Adrenal gland (tissue), 12 donors: ENCODE measurements around the gene BRD7. TPM values are rescaled to one million over a fixed set of nuclear protein-coding genes. Genes with fewer than 3 reads are reported as not detected.

ENCODE experiments used
- DNase-seq, 7 donors: peaks; one replicate each; pipeline ENCODE4 v3.0.0-alpha.2; 2019 to 2020
- H3K27ac ChIP-seq, 5 donors: fragments of 200-600 bp; sonication (generic) in 4 of 5; 1 replicate in 3 of 5; 2 replicates in 2 of 5; pipeline versions ENCODE4 v1.5.1 to v1.8.0; 2016 to 2020; ENCODE audit warnings: mild to moderate bottlenecking in 1 of 5
- H3K27me3 ChIP-seq: fragments of 200-600 bp; 2 replicates; pipeline ENCODE4 v1.8.0; 2021
- H3K36me3 ChIP-seq, 2 donors: fragments of 200-600 bp; replicated peaks in 1 of 2; 1 replicate in 1 of 2; 2 replicates in 1 of 2; pipeline versions ENCODE4 v1.5.1 to v1.8.0; 2018 to 2022
- H3K4me1 ChIP-seq, 2 donors: fragments of 200-600 bp; replicated peaks in 1 of 2; 1 replicate in 1 of 2; 2 replicates in 1 of 2; pipeline versions ENCODE4 v1.5.1 to v1.8.0; 2018 to 2021
- H3K4me3 ChIP-seq, 4 donors: fragments of 200-600 bp; sonication (generic) in 3 of 4; one replicate each; pipeline ENCODE4 v1.5.1; 2016 to 2018
- H3K9me3 ChIP-seq, 3 donors: fragments of 200-600 bp; sonication (generic) in 1 of 3; replicated peaks in 1 of 3; 1 replicate in 2 of 3; 2 replicates in 1 of 3; pipeline versions ENCODE4 v1.5.1 to v1.8.0; 2016 to 2021
- POLR2A ChIP-seq, 2 donors: fragments of 450-650 bp; IDR thresholded peaks; one replicate each; pipeline ENCODE4 v1.6.1; 2017; ENCODE audit warnings: antibody characterized with exemption in 2 of 2, mild to moderate bottlenecking in 2 of 2, moderate library complexity in 1 of 2
- WGBS, 4 donors: extraction: QIAGEN DNeasy Blood & Tissue Kit in 2 of 4; methylation state at CpG; one replicate each; pipeline versions ENCODE4 v1.1.5 to v1.1.7; 2013 to 2017; 5-methylcytosine and 5-hydroxymethylcytosine counted together
- intact Hi-C, 2 donors: fragments of 100-400 bp; cut with DNase I; formaldehyde crosslinking; loops; one replicate each; pipeline versions ENCODE4 v1.14.1 to v1.15.0; 2022 to 2023
- polyA plus RNA-seq, 3 donors: library from polyadenylated mRNA; stranded (reverse); fragments of 200-250 nt in 2 of 3; fragments of 350-450 nt in 1 of 3; fragmentation: Illumina TruSeq in 1 of 3; extraction: RNeasy Lipid Tissue Mini Kit (QIAGEN cat#74804) in 1 of 3; gene quantifications; one replicate each; pipeline ENCODE4 v1.2.3, GENCODE V29; 2013 to 2014
- total RNA-seq, 9 donors: library from RNA; depleted of rRNA in 4 of 9; stranded (reverse); fragments of >200 nt in 4 of 9; fragments of 120-200 nt in 1 of 9; fragmentation: NEBNext Ultra II Directional in 1 of 9; extraction: Animal tissue kit (Norgen Biotek cat#: 25700) in 1 of 9; gene quantifications; one replicate each; pipeline versions ENCODE4 v1.1.0 to v1.2.4, GENCODE V29; 2013 to 2023
- TF ChIP-seq, protein P1 (sequence below), 6 experiments: fragments of 450-650 bp in 4 of 6; fragments of 200-600 bp in 2 of 6; sonication (generic) in 1 of 6; IDR thresholded peaks; 1 replicate in 5 of 6; 2 replicates in 1 of 6; pipeline versions ENCODE4 v1.5.1 to v1.8.0; 2016 to 2021; ENCODE audit warnings: antibody characterized with exemption in 6 of 6, mild to moderate bottlenecking in 2 of 6, moderate library complexity in 1 of 6
- donor health status: healthy with polysubstance abuse.
- donor health status: Bipolar disorder and iron deficiency.
- donor health status: DM: yes; HTN: yes; CAD: no.
- donor health status: DM: no; HTN: no; CAD: no.
- donor health status: DM: no; HTN: no; CAD: no.
- donor health status: DM: yes; HTN: yes; CAD: no.

Gene BRD7
- total and polyA plus RNA-seq, 12 donors: 37.2 to 117 (median 58.7) TPM

DNA sequence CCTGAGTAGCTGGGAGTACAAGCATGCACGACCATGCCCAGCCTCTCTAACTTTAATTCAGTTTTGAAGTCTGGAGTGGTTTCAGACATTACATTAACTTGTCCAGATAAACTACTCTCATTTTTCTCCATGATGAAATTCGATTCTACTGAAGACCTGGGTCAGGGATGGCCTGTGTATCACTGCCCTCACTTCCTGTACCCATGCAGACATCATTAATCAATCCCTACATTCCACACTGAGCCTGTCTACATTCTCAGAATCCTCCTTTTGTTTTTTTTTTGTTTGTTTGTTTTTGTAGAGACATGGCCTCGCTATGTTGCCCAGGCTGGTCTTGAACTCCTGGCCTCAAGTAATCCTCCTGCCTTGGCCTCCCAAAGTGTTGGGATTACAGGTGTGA lies 79.9 kb downstream of the BRD7 start:
- no peaks in the 10 kb centered on the region for H3K27me3 ChIP-seq
- no peak overlapping the region for H3K27ac ChIP-seq
- no peak for DNase-seq
- no peaks in the 10 kb centered on the region for H3K9me3 ChIP-seq
- intact Hi-C loops: no loop called here
- TF ChIP-seq, protein P1, sequence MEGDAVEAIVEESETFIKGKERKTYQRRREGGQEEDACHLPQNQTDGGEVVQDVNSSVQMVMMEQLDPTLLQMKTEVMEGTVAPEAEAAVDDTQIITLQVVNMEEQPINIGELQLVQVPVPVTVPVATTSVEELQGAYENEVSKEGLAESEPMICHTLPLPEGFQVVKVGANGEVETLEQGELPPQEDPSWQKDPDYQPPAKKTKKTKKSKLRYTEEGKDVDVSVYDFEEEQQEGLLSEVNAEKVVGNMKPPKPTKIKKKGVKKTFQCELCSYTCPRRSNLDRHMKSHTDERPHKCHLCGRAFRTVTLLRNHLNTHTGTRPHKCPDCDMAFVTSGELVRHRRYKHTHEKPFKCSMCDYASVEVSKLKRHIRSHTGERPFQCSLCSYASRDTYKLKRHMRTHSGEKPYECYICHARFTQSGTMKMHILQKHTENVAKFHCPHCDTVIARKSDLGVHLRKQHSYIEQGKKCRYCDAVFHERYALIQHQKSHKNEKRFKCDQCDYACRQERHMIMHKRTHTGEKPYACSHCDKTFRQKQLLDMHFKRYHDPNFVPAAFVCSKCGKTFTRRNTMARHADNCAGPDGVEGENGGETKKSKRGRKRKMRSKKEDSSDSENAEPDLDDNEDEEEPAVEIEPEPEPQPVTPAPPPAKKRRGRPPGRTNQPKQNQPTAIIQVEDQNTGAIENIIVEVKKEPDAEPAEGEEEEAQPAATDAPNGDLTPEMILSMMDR (IDR thresholded peaks at IDR 0.05): no peak
- TF ChIP-seq POLR2A (IDR thresholded peaks at IDR 0.05): no peak
- H3K36me3 ChIP-seq: no peaks in the 10 kb centered on the region
- H3K4me3 ChIP-seq: no peak overlapping the region
- 74 to 76% (median 75%) methylated on average over 3 of the region's 3 CpGs for WGBS, 4 donors
- H3K4me1 ChIP-seq: no peaks in the 10 kb centered on the region

DNA sequence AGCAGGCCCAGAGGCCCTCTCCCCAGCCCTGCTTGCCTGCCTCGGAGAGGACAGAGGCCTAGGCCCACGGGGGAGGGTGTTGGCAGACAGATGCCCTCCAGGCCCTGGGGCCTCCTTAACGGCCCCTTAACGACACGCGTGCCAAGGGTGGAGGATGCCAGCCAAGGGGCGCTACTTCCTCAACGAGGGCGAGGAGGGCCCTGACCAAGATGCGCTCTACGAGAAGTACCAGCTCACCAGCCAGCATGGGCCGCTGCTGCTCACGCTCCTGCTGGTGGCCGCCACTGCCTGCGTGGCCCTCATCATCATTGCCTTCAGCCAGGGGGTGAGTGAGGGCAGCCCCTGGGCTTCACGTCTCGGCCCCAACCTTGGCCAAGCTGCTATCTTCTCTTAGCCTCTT lies 80.8 kb downstream of the BRD7 start:
- Histone ChIP-seq H3K4me1 (no peaks in the 10 kb centered on the region), H3K36me3 (no peaks in the 10 kb centered on the region), H3K9me3 (no peaks in the 10 kb centered on the region), H3K4me3 (no peak overlapping the region), H3K27me3 (no peaks in the 10 kb centered on the region), H3K27ac (no peak overlapping the region)
- DNase-seq: peak in 1 of 7 donors; percentile 11
- WGBS, 4 donors: 90 to 96% (median 94%) methylated on average over 2 to 17 of the region's 17 CpGs
- intact Hi-C loops: no loop called here
- TF ChIP-seq, protein P1 (IDR thresholded peaks at IDR 0.05): no peak
- TF ChIP-seq POLR2A (IDR thresholded peaks at IDR 0.05): no peak

DNA sequence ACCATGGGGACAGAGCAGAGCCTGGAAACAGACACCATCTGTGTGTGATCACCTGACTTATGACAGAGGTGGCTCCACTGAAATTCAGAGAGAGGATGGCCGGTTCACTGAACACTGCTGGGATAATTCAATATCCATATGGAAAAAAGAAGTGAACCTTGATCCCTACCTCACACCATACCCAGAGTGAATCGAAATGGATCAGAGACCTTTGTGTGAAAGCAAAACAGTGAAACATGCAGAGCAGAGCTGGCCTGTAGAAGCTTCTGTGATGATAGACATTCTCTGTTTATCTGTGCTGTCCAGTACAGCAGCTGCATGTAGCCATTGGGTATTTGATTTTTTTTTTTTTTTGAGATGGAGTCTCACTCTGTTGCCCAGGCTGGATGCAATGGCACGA lies 82.1 kb downstream of the BRD7 start:
- no peaks in the 10 kb centered on the region for H3K9me3 ChIP-seq
- no peak overlapping the region for H3K4me3 ChIP-seq
- no peak for TF ChIP-seq POLR2A (IDR thresholded peaks at IDR 0.05)
- TF ChIP-seq, protein P1 (IDR thresholded peaks at IDR 0.05): no peak
- no peaks in the 10 kb centered on the region for H3K4me1 ChIP-seq
- H3K36me3 ChIP-seq: no peaks in the 10 kb centered on the region
- intact Hi-C loops: no loop called here
- 88 to 100% (median 95%) methylated on average over 3 of the region's 3 CpGs for WGBS, 4 donors
- H3K27ac ChIP-seq: no peak overlapping the region
- no peaks in the 10 kb centered on the region for H3K27me3 ChIP-seq
- DNase-seq: no peak

DNA sequence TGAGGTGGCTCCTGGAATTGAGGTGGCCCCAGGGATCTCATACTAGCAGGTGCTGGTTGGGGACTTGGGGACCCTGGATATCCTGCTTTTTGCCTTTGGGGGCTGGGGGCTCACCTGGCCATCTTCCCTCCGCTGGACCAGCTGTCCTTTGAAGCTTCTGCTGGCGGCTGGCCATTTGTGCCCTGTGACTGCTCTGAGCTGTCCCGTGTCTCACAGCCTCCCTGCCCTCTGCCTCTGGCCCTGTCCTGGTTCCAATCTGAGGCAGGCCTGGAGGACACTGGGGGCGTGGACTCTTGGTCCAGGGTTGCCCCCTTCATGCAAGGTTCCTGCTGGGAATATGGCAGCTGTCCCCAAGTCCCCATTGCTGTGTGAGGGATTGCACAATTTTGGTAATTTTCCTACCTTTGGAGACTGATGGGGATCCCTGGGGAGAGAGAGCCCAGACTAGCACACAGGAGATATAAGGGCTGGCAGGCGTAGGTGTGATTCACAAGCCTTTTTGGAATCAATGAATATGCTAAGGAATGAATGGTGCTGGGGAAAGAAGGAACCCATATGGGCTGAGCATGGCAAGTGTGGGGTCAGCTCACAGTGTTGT lies 83.3 kb downstream of the BRD7 start:
- WGBS, 4 donors: 53 to 74% (median 63%) methylated on average over 2 to 5 of the region's 5 CpGs
- H3K9me3 ChIP-seq: no peaks in the 10 kb centered on the region
- H3K27ac ChIP-seq: no peak overlapping the region
- H3K36me3 ChIP-seq: no peaks in the 10 kb centered on the region
- no peaks in the 10 kb centered on the region for H3K27me3 ChIP-seq
- DNase-seq: no peak
- intact Hi-C loops: no loop called here
- no peaks in the 10 kb centered on the region for H3K4me1 ChIP-seq
- TF ChIP-seq, protein P1 (IDR thresholded peaks at IDR 0.05): no peak
- TF ChIP-seq POLR2A (IDR thresholded peaks at IDR 0.05): no peak
- no peak overlapping the region for H3K4me3 ChIP-seq
